Prostate gland (tissue), 2 donors: ENCODE results near the gene CST8. TPM values are rescaled to one million over a fixed set of nuclear protein-coding genes. Genes with fewer than 3 reads are reported as not detected.

Experiments used
- DNase-seq: peaks from one replicate; pipeline ENCODE4 v3.0.0-alpha.2; 2019; ENCODE audit warnings: low spot score
- H3K27ac ChIP-seq, 2 donors: fragments of 200-600 bp; sonication (generic); 2 replicates each; pipeline ENCODE4 v1.5.1; 2017 to 2019
- H3K27me3 ChIP-seq: fragments of 200-600 bp; sonication (generic); replicated peaks from 2 replicates; pipeline ENCODE4 v1.5.1; 2019; ENCODE audit not compliant: insufficient read depth
- H3K36me3 ChIP-seq, 2 donors: fragments of 200-600 bp; sonication (generic); 1 replicate in 1 of 2; 2 replicates in 1 of 2; pipeline versions ENCODE4 v1.5.1 to v1.8.1; 2017 to 2019
- H3K4me1 ChIP-seq: fragments of 200-600 bp; sonication (generic); replicated peaks from 2 replicates; pipeline ENCODE4 v1.5.1; 2019
- H3K4me3 ChIP-seq, 2 donors: fragments of 200-600 bp; sonication (generic); 2 replicates each; pipeline ENCODE4 v1.5.1; 2017 to 2019
- H3K9me3 ChIP-seq: fragments of 200-600 bp; sonication (generic); 2 replicates; pipeline ENCODE4 v1.5.1; 2017
- CTCF ChIP-seq, 4 experiments: fragments of 200-600 bp in 2 of 4; fragments of 450-650 bp in 2 of 4; sonication (generic) in 2 of 4; IDR thresholded peaks; 1 replicate in 3 of 4; 2 replicates in 1 of 4; pipeline ENCODE4 v1.5.1; 2016 to 2019; ENCODE audit warnings: antibody characterized with exemption in 4 of 4, mild to moderate bottlenecking in 2 of 4, moderate library complexity in 2 of 4
- POLR2A ChIP-seq: fragments of 450-650 bp; IDR thresholded peaks from one replicate; pipeline ENCODE4 v1.6.1; 2016; ENCODE audit warnings: antibody characterized with exemption, mild to moderate bottlenecking
- POLR2AphosphoS5 ChIP-seq: sonication (generic); formaldehyde crosslinking; IDR thresholded peaks from one replicate; pipeline ENCODE4 v1.6.1; 2017; ENCODE audit warnings: antibody characterized with exemption
- WGBS: methylation state at CpG from one replicate; pipeline ENCODE4 v1.1.5; 2018; 5-methylcytosine and 5-hydroxymethylcytosine counted together
- intact Hi-C: fragments of 100-400 bp; cut with DNase I; formaldehyde crosslinking; loops from one replicate; pipeline ENCODE4 v1.14.2; 2022
- small RNA-seq, 2 donors: library from RNA; depleted of rRNA; stranded (forward); fragments of <200 nt; gene quantifications; one replicate each; pipeline ENCODE3, GENCODE V24; 2016
- total RNA-seq, 2 donors: library from RNA; depleted of rRNA; stranded (reverse); fragments of >200 nt; gene quantifications; one replicate each; pipeline ENCODE4 v1.1.0, GENCODE V29; 2016

Gene CST8
- total RNA-seq, 2 donors from 2014 or later: 0.74 TPM; not detected in 1

GRCh38 chr20:23541776-23542175 is 50.9 kb downstream of the CST8 start:
- H3K27me3 ChIP-seq: no peaks in the 10 kb centered on the region
- no peaks in the 10 kb centered on the region for H3K36me3 ChIP-seq
- H3K9me3 ChIP-seq: no peaks in the 10 kb centered on the region
- intact Hi-C loops: no loop called here
- no peak for TF ChIP-seq POLR2AphosphoS5
- TF ChIP-seq POLR2A: no peak
- TF ChIP-seq CTCF (IDR thresholded peaks at IDR 0.05): no peak
- H3K27ac ChIP-seq: no peak overlapping the region
- H3K4me1 ChIP-seq: no peaks in the 10 kb centered on the region
- DNase-seq: no peak
- whole genome bisulfite sequencing: 87% methylated on average over 2 of the region's 2 CpGs
- no peak overlapping the region for H3K4me3 ChIP-seq

- H3K27ac ChIP-seq: no peak overlapping the region
- TF ChIP-seq POLR2A (no peak), POLR2AphosphoS5 (no peak), CTCF (IDR thresholded peaks at IDR 0.05) (no peak)
- no peak overlapping the region for H3K4me3 ChIP-seq
- no peaks in the 10 kb centered on the region for H3K4me1 ChIP-seq
- WGBS: 55% methylated on average over 5 of the region's 5 CpGs
- intact Hi-C loops: no loop called here
- H3K36me3 ChIP-seq: no peaks in the 10 kb centered on the region
- H3K9me3 ChIP-seq: no peaks in the 10 kb centered on the region
- H3K27me3 ChIP-seq: no peaks in the 10 kb centered on the region
- no peak for DNase-seq
Measured at GRCh38 chr20:23542801-23543200, 51.9 kb downstream of the CST8 start.

- 89% methylated on average over 6 of the region's 6 CpGs for WGBS
- no peak overlapping the region for H3K27ac ChIP-seq
- H3K27me3 ChIP-seq: no peaks in the 10 kb centered on the region
- no peaks in the 10 kb centered on the region for H3K9me3 ChIP-seq
- intact Hi-C loops: no loop called here
- H3K4me1 ChIP-seq: no peaks in the 10 kb centered on the region
- no peak for DNase-seq
- no peaks in the 10 kb centered on the region for H3K36me3 ChIP-seq
- H3K4me3 ChIP-seq: no peak overlapping the region
- no peak for TF ChIP-seq CTCF (IDR thresholded peaks at IDR 0.05)
- no peak for TF ChIP-seq POLR2A
Measured at GRCh38 chr20:23544133-23544532, 53.2 kb downstream of the CST8 start.

Small RNA genes within 50 kb of the gene (small RNA-seq; reads per million reads assigned to genes)
- gene RF00019: 0 reads per million in 2 donors

Other genes with a start within 250 kb of the CST8 start
- 10 to 100 TPM; 39.2 to 59.8 TPM for gene NXT1, start 140.3 kb upstream of the CST8 start, total RNA-seq
- gene GZF1, start 128.9 kb upstream of the CST8 start, total RNA-seq: 10 to 100 TPM in 1 of 2 donors, 1 to 10 TPM in 1; 9.4 to 45.3 TPM
- gene NAPB, start 69.6 kb upstream of the CST8 start, total RNA-seq: 10 to 100 TPM in 1 of 2 donors, 1 to 10 TPM in 1; 8.1 to 24.3 TPM
- not detected for gene CSTL1, start 51.4 kb upstream of the CST8 start, total RNA-seq
- gene CST11, start 38.2 kb upstream of the CST8 start, total RNA-seq: not detected
- 10 to 100 TPM in 1 of 2 donors, not detected in 1; 44.0 TPM for gene CST9L, start 77.4 kb downstream of the CST8 start, total RNA-seq
- gene CST9, start 114.8 kb downstream of the CST8 start, total RNA-seq: not detected
- 1,000 to 10,000 TPM; 1,170 to 3,384 TPM for gene CST3, start 146.8 kb downstream of the CST8 start, total RNA-seq
- gene CST4, start 197.9 kb downstream of the CST8 start, total RNA-seq: 1 to 10 TPM in 1 of 2 donors, not detected in 1; 7.9 TPM